Measurements from ENCODE around the gene UBTF.

The UBTF gene

DNA sequence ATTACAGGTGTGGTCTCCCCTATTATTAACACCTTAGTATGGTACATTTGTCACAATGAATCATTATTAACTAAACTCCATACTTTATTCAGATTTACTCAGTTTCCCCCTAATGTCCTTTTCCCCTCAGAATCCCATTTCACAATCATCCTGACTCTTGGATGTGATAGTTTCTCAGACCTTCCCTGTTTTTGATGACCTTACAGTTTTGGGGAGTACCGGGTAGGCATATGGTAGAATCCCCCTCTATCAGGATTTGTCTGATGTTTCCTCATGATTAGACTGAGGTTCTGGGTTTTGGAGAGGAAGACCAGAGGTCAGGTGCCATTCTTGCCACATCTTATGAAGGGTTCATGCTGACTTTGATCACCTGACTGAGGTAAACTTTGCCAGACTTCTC is 55.0 kb downstream of the UBTF start:
- no peak for DNase-seq

DNA sequence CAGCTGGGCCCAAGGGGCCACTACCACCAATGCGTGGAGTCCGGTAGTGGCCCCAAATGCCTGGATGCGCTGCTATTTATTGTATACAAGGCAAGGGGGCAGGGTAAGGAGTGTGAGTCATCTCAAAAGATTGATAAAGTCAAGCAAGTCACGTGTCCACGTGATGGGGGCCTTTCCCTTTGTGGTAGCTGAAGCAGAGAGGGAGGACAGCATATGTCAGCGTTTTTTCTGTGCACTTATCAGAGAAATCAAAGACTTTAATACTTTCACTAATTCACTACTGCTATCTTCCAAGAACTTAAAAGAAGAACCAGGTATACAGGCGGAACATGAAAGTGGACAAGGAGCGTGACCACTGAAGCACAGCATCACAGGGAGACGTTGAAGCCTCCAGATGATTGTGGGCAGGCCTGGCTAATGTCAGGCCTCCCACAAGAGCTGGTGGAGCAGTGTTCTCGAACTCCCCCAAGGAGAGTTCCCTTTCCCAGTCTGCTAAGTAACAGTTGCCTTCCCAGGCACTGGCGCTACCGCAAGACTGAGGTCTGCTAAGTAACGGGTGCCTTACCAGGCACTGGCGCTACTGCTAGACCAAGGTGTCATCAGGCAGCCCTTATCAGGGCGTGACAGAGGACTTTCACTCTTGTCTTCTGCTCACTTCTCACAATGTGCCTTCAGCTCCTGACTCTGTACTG is 59.8 kb downstream of the UBTF start:
- DNase-seq, result no peak

GRCh38 chr17:44155488-44155887 is 64.0 kb downstream of the UBTF start:
- DNase-seq, result no peak

Measured in NK-92 treated with Interleukin-12 subunit alpha and Interleukin-12 subunit beta, amount 100 ng/mL, for 24 hours (cell line).